SK-N-SH treated with all-trans-retinoic acid at 6 μM for 48 hours (cell line): ENCODE results near the gene FXR1.

ENCODE experiments used
- ARNTL ChIP-seq: fragments of 450-650 bp; formaldehyde crosslinking; IDR thresholded peaks from 2 replicates; pipeline ENCODE4 v1.5.0; 2020; ENCODE audit warnings: low read depth, mild to moderate bottlenecking, moderate library complexity, borderline replicate concordance
- BACH2 ChIP-seq: fragments of 250-450 bp; sonication (Bioruptor Pico); IDR thresholded peaks from 2 replicates; pipeline ENCODE4 v1.9.0; 2021; ENCODE audit warnings: mild to moderate bottlenecking, borderline replicate concordance
- CREB5 ChIP-seq: fragments of 250-450 bp; sonication (Bioruptor Pico); IDR thresholded peaks from 2 replicates; pipeline ENCODE4 v1.5.1; 2020; ENCODE audit warnings: low read depth, mild to moderate bottlenecking, moderate library complexity
- CSRNP3 ChIP-seq: fragments of 250-450 bp; sonication (Bioruptor Pico); IDR thresholded peaks from 2 replicates; pipeline ENCODE4 v1.5.1; 2021; ENCODE audit warnings: mild to moderate bottlenecking, moderate library complexity
- GLIS3 ChIP-seq: fragments of 250-450 bp; sonication (Bioruptor Pico); IDR thresholded peaks from 2 replicates; pipeline ENCODE4 v1.5.0; 2020; ENCODE audit warnings: mild to moderate bottlenecking, moderate library complexity
- PATZ1 ChIP-seq: fragments of 250-450 bp; sonication (Bioruptor Pico); IDR thresholded peaks from 2 replicates; pipeline ENCODE4 v1.8.0; 2020; ENCODE audit warnings: mild to moderate bottlenecking, moderate library complexity, borderline replicate concordance
- POU6F1 ChIP-seq: fragments of 250-450 bp; sonication (Bioruptor Pico); IDR thresholded peaks from 2 replicates; pipeline ENCODE4 v1.8.0; 2021; ENCODE audit warnings: low read depth, mild to moderate bottlenecking, moderate library complexity, borderline replicate concordance
- RARB ChIP-seq: fragments of 250-450 bp; sonication (Bioruptor Pico); IDR thresholded peaks from 2 replicates; pipeline ENCODE4 v1.8.0; 2021; ENCODE audit warnings: mild to moderate bottlenecking, moderate library complexity
- TOX ChIP-seq: fragments of 250-450 bp; sonication (Bioruptor Pico); IDR thresholded peaks from 2 replicates; pipeline ENCODE4 v1.8.0; 2021; ENCODE audit warnings: mild to moderate bottlenecking, moderate library complexity, borderline replicate concordance
- ZNF70 ChIP-seq: fragments of 450-650 bp; formaldehyde crosslinking; IDR thresholded peaks from 2 replicates; pipeline ENCODE4 v1.5.0; 2020; ENCODE audit warnings: mild to moderate bottlenecking, moderate library complexity

DNA sequence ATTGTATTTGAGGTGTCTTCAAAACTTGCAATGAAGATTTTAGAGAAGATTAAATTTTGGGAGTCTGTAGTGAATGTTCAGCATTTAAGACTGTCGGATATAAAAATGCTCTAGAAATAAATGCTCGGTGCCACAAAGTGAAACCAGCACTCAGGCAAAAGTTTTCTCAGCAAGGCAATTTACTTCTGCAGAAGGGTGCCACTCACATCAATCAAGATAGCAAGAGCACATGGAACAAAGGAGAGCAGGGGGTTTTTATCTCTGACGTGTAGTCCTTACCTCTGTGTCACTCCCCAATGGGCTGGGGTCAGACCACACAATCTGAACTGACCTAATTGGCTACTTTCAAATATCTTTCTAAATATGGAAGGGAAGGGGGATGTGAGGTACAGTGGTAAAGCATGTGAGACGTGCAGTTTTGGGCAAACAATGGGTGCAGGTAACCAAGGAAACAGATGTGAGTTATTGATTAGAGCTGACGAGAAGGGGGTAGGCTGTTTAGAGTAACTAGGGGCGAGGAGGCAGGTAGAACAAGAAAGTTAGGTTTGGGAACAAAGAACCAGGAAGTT lies 23.4 kb upstream of the FXR1 start:
- TF ChIP-seq RARB (CRISPR knock-in tag) (no peak), GLIS3 (CRISPR knock-in tag) (no peak), CSRNP3 (no peak), PATZ1 (CRISPR knock-in tag) (no peak), ARNTL (CRISPR knock-in tag) (no peak), POU6F1 (CRISPR knock-in tag) (no peak), TOX (CRISPR knock-in tag) (no peak), CREB5 (no peak), BACH2 (CRISPR knock-in tag) (no peak), ZNF70 (CRISPR knock-in tag) (no peak)
